GM19455 (cell line): ENCODE results near the gene MMP19.
"Not testable (repeated sequence)": the region's sequence is repeated elsewhere in the genome, so short reads cannot be mapped to it uniquely, and the experiment has no call there.

Source experiments
- ATAC-seq: cut with Tn5 transposase; IDR thresholded peaks from one replicate; pipeline ENCODE4 v1.9.1; 2021; ENCODE audit not compliant: unreplicated experiment

Gene MMP19

GRCh38 chr12:55842681-55843429, at the start of gene MMP19:
MMP19 (minus strand) TSS chr12:55842936; CDS start chr12:55842830, 106 bp downstream.
- no peak for ATAC-seq

- ATAC-seq, result no peak
Observed at GRCh38 chr12:55891310-55891709, 48.6 kb upstream of the MMP19 start.

- ATAC-seq, result no peak
Observed at GRCh38 chr12:55885113-55885512, 42.4 kb upstream of the MMP19 start.

- ATAC-seq, result no peak
Observed at GRCh38 chr12:55877824-55878223, 35.1 kb upstream of the MMP19 start.

- no peak for ATAC-seq
Observed at GRCh38 chr12:55875704-55876467, 33.1 kb upstream of the MMP19 start.

GRCh38 chr12:55874443-55874842, 31.7 kb upstream of the MMP19 start:
- no peak for ATAC-seq

GRCh38 chr12:55866454-55867004, 23.8 kb upstream of the MMP19 start:
- not testable (repeated sequence) for ATAC-seq

- no peak for ATAC-seq
Observed at GRCh38 chr12:55865327-55865726, 22.6 kb upstream of the MMP19 start.

GRCh38 chr12:55862931-55863330, 20.2 kb upstream of the MMP19 start:
- not testable (repeated sequence) for ATAC-seq

- ATAC-seq, result no peak
Observed at GRCh38 chr12:55862286-55862685, 19.6 kb upstream of the MMP19 start.

GRCh38 chr12:55861871-55862270, 19.1 kb upstream of the MMP19 start:
- ATAC-seq, result no peak

GRCh38 chr12:55861396-55861795, 18.7 kb upstream of the MMP19 start:
- no peak for ATAC-seq

- no peak for ATAC-seq
Observed at GRCh38 chr12:55852740-55853139, 10.0 kb upstream of the MMP19 start.

- no peak for ATAC-seq
Observed at GRCh38 chr12:55850893-55851292, 8.2 kb upstream of the MMP19 start.

- no peak for ATAC-seq
Observed at GRCh38 chr12:55850401-55850800, 7.7 kb upstream of the MMP19 start.

GRCh38 chr12:55849616-55850343, 7.0 kb upstream of the MMP19 start:
- no peak for ATAC-seq

GRCh38 chr12:55847603-55848291, 5.0 kb upstream of the MMP19 start:
- no peak for ATAC-seq

GRCh38 chr12:55847033-55847432, 4.3 kb upstream of the MMP19 start:
- no peak for ATAC-seq

GRCh38 chr12:55845785-55846496, 3.2 kb upstream of the MMP19 start:
- no peak for ATAC-seq

GRCh38 chr12:55845361-55845760, 2.6 kb upstream of the MMP19 start:
- no peak for ATAC-seq
